ENCODE results near the gene KIR3DL1.

DNA sequence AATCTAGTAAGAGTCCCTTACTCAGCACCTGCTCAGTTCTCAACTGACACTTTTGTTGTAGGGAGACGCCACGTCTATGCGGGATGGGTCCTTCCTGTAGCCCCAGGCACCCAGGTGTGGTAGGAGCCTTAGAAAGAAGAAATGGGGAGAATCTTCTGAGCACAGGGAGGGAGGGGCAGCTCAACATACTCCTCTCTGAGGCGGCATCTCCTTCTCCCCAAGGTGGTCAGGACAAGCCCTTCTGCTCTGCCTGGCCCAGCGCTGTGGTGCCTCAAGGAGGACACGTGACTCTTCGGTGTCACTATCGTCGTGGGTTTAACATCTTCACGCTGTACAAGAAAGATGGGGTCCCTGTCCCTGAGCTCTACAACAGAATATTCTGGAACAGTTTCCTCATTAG is 11.7 kb upstream of the KIR3DL1 start:
- TF ChIP-seq CTCF (IDR thresholded peaks at IDR 0.05) (no peak), POLR2A (IDR thresholded peaks at IDR 0.05) (no peak)

Data from uterus (tissue), 2 donors.